ENCODE measurements around the gene AOPEP. TPM values are rescaled to one million over a fixed set of nuclear protein-coding genes. Genes with fewer than 3 reads are reported as not detected.

Gene AOPEP
- total and polyA plus RNA-seq, 2 of the 13 experiments (the other 11 are each of a cell fraction or from before 2014, with no cell fraction given), result 22.2 to 41.6 TPM

DNA sequence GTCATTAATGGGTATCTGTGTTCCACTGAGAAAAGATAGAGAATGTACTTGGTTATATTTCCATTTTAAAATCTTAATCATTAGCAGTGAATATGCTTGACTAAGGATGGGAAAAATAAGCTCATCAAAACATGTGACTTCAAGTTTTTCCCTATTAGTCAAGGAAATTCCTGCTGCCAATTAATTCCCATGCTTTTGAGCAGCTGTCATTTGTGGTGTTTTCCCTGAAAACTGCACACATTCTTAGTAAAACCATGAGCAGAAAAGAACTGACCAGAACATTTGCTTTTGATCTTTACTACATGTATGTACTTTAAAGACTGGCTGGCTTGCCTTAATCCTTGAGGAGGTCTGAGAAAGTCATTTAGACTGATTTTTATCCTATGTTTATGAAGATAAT is 75.2 kb downstream of the AOPEP start (continued):
- TF ChIP-seq, protein P1, sequence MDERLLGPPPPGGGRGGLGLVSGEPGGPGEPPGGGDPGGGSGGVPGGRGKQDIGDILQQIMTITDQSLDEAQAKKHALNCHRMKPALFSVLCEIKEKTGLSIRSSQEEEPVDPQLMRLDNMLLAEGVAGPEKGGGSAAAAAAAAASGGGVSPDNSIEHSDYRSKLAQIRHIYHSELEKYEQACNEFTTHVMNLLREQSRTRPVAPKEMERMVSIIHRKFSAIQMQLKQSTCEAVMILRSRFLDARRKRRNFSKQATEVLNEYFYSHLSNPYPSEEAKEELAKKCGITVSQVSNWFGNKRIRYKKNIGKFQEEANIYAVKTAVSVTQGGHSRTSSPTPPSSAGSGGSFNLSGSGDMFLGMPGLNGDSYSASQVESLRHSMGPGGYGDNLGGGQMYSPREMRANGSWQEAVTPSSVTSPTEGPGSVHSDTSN (CRISPR knock-in tag; IDR thresholded peaks at IDR 0.05), result no peak

DNA sequence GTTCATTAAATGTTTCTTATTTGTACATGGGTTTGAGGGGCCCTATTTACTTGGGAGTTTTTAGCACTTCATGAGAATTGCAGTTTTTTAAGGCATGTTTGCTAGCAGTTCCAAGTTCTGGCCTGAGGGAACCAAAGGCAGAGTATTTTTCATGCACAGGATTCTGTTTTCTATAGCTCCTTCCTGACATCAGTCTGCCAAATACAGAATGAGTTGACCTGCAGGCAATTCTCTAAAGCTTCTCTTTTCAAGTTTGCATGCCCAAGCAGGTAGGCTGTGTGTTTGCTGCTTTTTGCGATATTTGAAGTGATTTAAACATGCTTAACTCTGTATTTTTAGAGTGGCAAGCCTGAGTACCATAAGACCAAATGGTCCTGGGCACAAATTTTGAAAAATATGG is 75.8 kb downstream of the AOPEP start:
- BruUV-seq (replicated peaks), result no TSS peak
- no peak for TF ChIP-seq ZNF317 (CRISPR knock-in tag; IDR thresholded peaks at IDR 0.05)
- no peak for TF ChIP-seq ZNF335 (CRISPR knock-in tag; IDR thresholded peaks at IDR 0.05)
- no peak for TF ChIP-seq TBP (CRISPR knock-in tag; IDR thresholded peaks at IDR 0.05)
- no peak for TF ChIP-seq ZNF44 (CRISPR knock-in tag; IDR thresholded peaks at IDR 0.05)
- TF ChIP-seq ZSCAN30 (CRISPR knock-in tag; IDR thresholded peaks at IDR 0.05), result no peak
- TF ChIP-seq, protein P2, sequence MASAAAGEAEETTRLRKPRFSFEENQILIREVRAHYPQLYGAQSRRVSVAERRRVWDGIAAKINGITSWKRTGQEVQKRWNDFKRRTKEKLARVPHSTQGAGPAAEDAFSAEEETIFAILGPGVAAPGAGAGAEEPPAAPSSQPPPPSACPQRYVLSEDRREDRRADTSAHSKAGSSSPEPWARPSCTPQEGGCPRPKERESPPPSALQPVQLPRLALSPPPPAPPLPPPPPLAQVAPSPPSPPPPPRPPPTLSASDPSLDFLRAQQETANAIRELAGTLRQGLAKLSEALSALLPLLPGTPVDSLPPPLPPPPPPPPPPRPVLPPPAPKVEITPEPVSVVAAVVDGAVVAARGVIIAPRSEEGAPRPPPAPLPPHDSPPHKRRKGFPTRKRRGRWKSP (CRISPR knock-in tag; IDR thresholded peaks at IDR 0.05), result no peak
- TF ChIP-seq, protein P3, sequence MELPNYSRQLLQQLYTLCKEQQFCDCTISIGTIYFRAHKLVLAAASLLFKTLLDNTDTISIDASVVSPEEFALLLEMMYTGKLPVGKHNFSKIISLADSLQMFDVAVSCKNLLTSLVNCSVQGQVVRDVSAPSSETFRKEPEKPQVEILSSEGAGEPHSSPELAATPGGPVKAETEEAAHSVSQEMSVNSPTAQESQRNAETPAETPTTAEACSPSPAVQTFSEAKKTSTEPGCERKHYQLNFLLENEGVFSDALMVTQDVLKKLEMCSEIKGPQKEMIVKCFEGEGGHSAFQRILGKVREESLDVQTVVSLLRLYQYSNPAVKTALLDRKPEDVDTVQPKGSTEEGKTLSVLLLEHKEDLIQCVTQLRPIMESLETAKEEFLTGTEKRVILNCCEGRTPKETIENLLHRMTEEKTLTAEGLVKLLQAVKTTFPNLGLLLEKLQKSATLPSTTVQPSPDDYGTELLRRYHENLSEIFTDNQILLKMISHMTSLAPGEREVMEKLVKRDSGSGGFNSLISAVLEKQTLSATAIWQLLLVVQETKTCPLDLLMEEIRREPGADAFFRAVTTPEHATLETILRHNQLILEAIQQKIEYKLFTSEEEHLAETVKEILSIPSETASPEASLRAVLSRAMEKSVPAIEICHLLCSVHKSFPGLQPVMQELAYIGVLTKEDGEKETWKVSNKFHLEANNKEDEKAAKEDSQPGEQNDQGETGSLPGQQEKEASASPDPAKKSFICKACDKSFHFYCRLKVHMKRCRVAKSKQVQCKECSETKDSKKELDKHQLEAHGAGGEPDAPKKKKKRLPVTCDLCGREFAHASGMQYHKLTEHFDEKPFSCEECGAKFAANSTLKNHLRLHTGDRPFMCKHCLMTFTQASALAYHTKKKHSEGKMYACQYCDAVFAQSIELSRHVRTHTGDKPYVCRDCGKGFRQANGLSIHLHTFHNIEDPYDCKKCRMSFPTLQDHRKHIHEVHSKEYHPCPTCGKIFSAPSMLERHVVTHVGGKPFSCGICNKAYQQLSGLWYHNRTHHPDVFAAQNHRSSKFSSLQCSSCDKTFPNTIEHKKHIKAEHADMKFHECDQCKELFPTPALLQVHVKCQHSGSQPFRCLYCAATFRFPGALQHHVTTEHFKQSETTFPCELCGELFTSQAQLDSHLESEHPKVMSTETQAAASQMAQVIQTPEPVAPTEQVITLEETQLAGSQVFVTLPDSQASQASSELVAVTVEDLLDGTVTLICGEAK (IDR thresholded peaks at IDR 0.05), result no peak
- TF ChIP-seq, protein P3 (CRISPR knock-in tag; IDR thresholded peaks at IDR 0.05), result no peak
- no peak for FAIRE-seq
- H4K20me1 ChIP-seq (ENCODE audit: insufficient read depth, low read length), result no peaks in the 10 kb centered on the region
- ChIA-PET CTCF (ENCODE audit: low intra/inter-chr PET ratio, low total read pairs) (no interaction called here), POLR2A (no interaction called here)
- H3K4me1 ChIP-seq (ENCODE audit: insufficient read depth, low read length), result peaks cover 30% of the 10 kb centered on the region
- no peak overlapping the region for H3K4me2 ChIP-seq (ENCODE audit: low read depth, low read length)
- H3K36me3 ChIP-seq (replicated peaks in 1 of 2; ENCODE audit: control insufficient read depth in 1 of 2, insufficient read depth in 2 of 2, low read length in 2 of 2), result peaks cover 5 to 30% of the 10 kb centered on the region in 2 experiments
- no peaks in the 10 kb centered on the region for H3K79me2 ChIP-seq (ENCODE audit: insufficient read depth, low read length)
- H3K9ac ChIP-seq (ENCODE audit: insufficient read depth, low read depth, low read length), result no peak overlapping the region
- no peak overlapping the region for H3K27ac ChIP-seq (ENCODE audit: extremely low read length, insufficient read depth, low read length)
- in situ Hi-C loops (cut with HindIII; ENCODE audit: extremely low pct_ligation_motif_present, low pct_unique_long_range_greater_than_20kb) (no loop called here), intact Hi-C loops (cut with micrococcal nuclease; ENCODE audit: unreplicated experiment) (no loop called here)
- 93% methylated on average over 1 of the region's 1 CpG for WGBS (ENCODE audit: low lambda C conversion rate)
- no peaks in the 10 kb centered on the region for H3K27me3 ChIP-seq (ENCODE audit: control insufficient read depth in 1 of 2, insufficient read depth in 2 of 2, low read length in 2 of 2)
- no peak overlapping the region for H2AFZ ChIP-seq (ENCODE audit: low read length)
- DNase-seq (ENCODE audit: low spot score), result no peak
- no peak overlapping the region for H3K4me3 ChIP-seq (replicated peaks in 1 of 3; ENCODE audit: insufficient read depth in 1 of 3, low read depth in 2 of 3, low read length in 3 of 3)
- no peak for ATAC-seq
- no peaks in the 10 kb centered on the region for H3K9me3 ChIP-seq (ENCODE audit: low read length)
